Measurements from ENCODE around the gene SUCLG2.

The SUCLG2 gene

GRCh38 chr3:67458408-67458807, 196.0 kb downstream of the SUCLG2 start:
- no peak for DNase-seq (ENCODE audit: low read depth, low spot score)

- DNase-seq (ENCODE audit: low read depth, low spot score): no peak
Measured at GRCh38 chr3:67453628-67454027, 200.8 kb downstream of the SUCLG2 start.

GRCh38 chr3:67450153-67450552, 204.3 kb downstream of the SUCLG2 start:
- no peak for DNase-seq (ENCODE audit: low read depth, low spot score)

- no peak for DNase-seq (ENCODE audit: low read depth, low spot score)
Measured at GRCh38 chr3:67447393-67447792, 207.0 kb downstream of the SUCLG2 start.

GRCh38 chr3:67437789-67438188, 216.6 kb downstream of the SUCLG2 start:
- DNase-seq (ENCODE audit: low read depth, low spot score): no peak

- no peak for DNase-seq (ENCODE audit: low read depth, low spot score)
Measured at GRCh38 chr3:67437090-67437489, 217.3 kb downstream of the SUCLG2 start.

- DNase-seq (ENCODE audit: low read depth, low spot score): no peak
Measured at GRCh38 chr3:67433109-67433508, 221.3 kb downstream of the SUCLG2 start.

- no peak for DNase-seq (ENCODE audit: low read depth, low spot score)
Measured at GRCh38 chr3:67431887-67432286, 222.5 kb downstream of the SUCLG2 start.

- DNase-seq (ENCODE audit: low read depth, low spot score): no peak
Measured at GRCh38 chr3:67423722-67424121, 230.7 kb downstream of the SUCLG2 start.

- DNase-seq (ENCODE audit: low read depth, low spot score): no peak
Measured at GRCh38 chr3:67421912-67422311, 232.5 kb downstream of the SUCLG2 start.

GRCh38 chr3:67419779-67420178, 234.6 kb downstream of the SUCLG2 start:
- no peak for DNase-seq (ENCODE audit: low read depth, low spot score)

GRCh38 chr3:67419218-67419529, 235.2 kb downstream of the SUCLG2 start:
- DNase-seq (ENCODE audit: low read depth, low spot score): no peak

- DNase-seq (ENCODE audit: low read depth, low spot score): no peak
Measured at GRCh38 chr3:67418426-67419217, 235.8 kb downstream of the SUCLG2 start.

- no peak for DNase-seq (ENCODE audit: low read depth, low spot score)
Measured at GRCh38 chr3:67416703-67417102, 237.7 kb downstream of the SUCLG2 start.

GRCh38 chr3:67415511-67415910, 238.9 kb downstream of the SUCLG2 start:
- no peak for DNase-seq (ENCODE audit: low read depth, low spot score)

GRCh38 chr3:67414740-67415139, 239.7 kb downstream of the SUCLG2 start:
- DNase-seq (ENCODE audit: low read depth, low spot score): no peak

GRCh38 chr3:67405193-67405592, 249.2 kb downstream of the SUCLG2 start:
- no peak for DNase-seq (ENCODE audit: low read depth, low spot score)

- no peak for DNase-seq (ENCODE audit: low read depth, low spot score)
Measured at GRCh38 chr3:67402873-67403272, 251.5 kb downstream of the SUCLG2 start.

GRCh38 chr3:67401921-67402320, 252.5 kb downstream of the SUCLG2 start:
- DNase-seq (ENCODE audit: low read depth, low spot score): no peak

GRCh38 chr3:67400476-67400875, 253.9 kb downstream of the SUCLG2 start:
- DNase-seq (ENCODE audit: low read depth, low spot score): no peak

GRCh38 chr3:67389176-67389575, 265.2 kb downstream of the SUCLG2 start:
- DNase-seq (ENCODE audit: low read depth, low spot score): no peak

GRCh38 chr3:67388738-67389137, 265.7 kb downstream of the SUCLG2 start:
- no peak for DNase-seq (ENCODE audit: low read depth, low spot score)

GRCh38 chr3:67386451-67386850, 268.0 kb downstream of the SUCLG2 start:
- DNase-seq (ENCODE audit: low read depth, low spot score): no peak

All from brain pericyte (primary cell).